ENCODE results near the gene TPD52L2.

The TPD52L2 gene

DNA sequence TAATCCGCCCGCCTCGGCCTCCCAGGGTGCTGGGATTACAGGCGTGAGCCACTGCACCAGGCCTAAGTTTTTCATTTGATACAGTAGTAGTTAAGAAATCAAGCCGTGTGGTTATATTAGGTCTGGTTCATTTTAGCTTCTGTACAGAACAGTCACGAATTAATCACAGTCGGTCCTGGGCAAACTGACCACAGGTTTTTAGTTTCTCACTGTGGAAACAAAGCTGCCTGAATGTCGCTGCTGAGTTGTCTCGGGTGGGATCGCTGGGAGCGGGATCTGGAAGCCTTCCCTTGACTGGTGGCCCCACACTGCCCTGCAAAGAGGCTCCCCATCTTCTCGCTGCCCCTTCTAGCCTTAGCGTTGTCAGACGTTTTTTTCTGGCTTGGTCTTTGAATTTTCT lies 72.5 kb downstream of the TPD52L2 start:
- DNase-seq, result no peak

DNA sequence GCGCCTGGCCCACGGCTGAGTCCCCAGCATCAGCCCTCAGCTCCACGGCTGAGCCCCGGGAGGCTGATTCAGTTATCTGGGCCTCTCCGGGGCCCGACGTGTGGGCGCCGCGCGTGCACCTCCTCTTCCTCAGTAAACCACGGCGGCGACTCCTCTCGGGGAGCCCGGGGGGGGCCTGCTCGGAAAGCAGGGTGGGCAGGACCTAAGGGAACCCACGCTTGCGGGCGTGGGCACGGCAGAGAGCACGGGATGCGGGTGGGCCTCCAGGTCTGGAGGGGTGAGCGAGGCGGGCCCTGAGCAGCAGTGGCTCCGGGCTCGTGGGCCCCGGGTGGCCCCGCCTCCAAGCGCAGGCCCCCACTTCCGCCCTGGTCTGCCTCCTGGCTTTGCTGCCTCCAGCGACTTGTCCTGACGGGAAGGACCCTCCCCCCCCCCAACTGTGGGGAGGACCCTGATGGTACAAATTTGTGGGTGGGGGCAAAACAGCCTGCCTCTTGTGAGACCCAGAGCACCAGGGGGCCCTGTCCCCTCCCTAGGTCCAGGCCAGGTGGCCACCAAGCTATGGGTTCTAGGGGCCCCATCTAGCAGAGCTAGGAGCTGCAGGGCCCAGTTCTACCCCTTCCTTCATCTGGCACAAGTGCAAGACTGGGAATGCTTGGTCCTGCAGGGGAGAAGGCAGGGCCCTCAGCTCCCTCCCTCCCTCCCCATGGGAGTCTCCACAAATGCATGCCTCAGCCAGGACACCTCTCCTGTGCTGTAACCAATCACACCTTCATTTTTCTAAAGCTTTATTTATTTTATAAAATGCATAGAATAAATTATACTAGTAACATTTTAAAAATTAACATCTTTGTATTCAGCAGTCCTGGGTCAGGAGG lies 74.2 kb downstream of the TPD52L2 start:
- peak in 1 of 2 experiments; percentile 46 for DNase-seq

DNA sequence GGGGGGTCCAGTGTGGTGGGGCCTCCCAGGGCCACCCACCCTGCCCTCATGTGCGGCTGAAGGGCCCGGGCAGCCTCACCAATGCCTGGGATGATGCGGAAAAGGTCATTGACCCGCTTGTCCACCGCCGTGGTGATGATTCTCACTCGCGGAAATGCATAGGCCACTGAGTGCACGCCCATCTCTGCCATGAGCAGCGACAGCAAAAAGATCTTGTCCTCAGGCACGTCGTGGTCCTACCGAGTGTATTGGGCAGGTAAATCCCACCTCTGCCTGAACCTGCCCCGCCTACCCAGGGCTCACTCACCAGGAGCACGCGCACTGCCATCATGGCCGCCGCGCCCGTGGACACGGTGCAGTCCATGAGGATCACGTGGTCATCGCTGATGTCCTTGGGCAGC lies 75.0 kb downstream of the TPD52L2 start:
- DNase-seq, result no peak

DNA sequence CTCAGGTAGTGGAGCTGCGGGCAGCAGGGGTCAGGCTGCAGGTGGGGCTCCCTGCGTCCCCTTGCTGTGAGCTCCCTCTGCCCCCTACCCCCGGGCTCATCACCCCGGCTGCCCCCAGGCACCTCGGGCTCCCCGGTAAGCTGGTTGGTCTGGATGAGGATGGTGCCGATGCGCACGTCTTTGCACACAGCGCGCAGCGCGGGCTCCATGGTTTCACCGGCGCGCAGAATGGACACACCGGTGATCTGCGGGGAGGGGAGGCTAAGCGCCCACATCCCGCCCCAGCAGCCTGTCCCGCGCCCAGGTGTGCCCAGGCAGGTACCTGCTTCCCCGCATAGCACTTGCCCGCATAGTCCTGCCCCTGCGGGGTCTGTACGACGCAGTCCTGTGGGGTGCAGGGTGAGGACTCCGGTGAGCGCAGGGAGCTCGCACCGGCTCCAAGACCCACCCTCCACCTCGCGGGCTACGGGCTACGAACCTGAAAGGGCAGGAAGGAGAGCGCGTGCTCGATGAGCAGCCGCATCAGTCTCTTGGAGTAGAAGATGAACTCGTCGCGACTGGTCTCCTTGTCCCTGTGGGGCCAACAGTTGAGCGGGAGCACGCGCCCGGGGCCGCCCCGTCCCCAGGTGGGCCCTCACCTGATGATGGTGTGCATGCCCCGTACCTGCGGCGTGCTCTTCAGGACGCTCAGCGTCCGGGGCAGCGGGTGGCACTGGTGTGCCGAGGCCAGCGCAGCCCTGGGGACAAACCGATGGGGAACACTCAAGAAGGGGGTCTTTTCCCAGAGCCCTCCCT lies 75.6 kb downstream of the TPD52L2 start:
- DNase-seq, result no peak
